DMS153 (cell line): Measurements from ENCODE around the gene ZSCAN20.

Experiments used
- DNase-seq: peaks from one replicate; lab custom pipeline; 2025; lab: John Stamatoyannopoulos, UW

Gene ZSCAN20

DNA sequence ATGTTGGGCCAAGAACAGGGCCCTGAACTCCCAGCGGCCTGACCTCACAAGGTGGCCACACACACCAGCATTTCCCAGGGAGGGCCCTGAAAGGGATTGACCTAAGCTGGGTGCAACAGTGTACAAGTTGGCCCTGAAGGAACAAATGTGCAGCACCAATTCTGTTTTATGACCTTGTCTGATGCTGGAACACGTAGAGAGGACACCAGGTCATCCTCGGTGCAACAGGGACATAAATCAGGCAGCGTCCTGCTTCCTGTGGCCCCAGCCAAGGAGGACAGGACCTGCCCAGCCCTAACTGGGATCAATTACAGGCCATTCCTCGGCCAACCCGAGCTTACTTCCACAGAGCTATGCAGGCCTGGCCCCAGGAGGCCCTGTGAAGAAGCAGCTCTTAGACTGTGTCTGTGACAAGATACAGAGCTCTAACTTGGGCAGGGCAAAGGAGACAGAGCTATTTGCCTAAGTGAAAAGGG is 28.7 kb upstream of the ZSCAN20 start:
- no peak for DNase-seq

DNA sequence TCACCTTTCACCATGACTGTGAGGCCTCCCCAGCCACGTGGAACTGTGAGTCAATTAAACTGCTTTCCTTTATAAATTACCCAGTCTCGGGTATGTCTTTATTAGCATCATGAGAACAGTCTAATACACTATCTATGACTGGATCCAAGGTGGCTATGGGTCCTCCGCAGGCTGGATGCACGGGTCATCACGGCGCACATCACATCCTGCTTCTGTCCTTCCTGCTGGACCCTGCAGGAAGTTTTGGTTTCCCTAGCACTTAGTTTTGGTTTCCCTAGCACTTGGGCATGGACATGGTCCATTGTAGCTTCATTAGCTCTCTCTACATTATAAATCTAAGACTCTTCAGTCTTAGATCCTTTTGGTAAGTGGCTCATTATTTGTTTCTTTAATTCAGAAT is 27.3 kb upstream of the ZSCAN20 start:
- no peak for DNase-seq

- DNase-seq: no peak
Observed at GRCh38 chr1:33446590-33446989, 25.9 kb upstream of the ZSCAN20 start.

DNA sequence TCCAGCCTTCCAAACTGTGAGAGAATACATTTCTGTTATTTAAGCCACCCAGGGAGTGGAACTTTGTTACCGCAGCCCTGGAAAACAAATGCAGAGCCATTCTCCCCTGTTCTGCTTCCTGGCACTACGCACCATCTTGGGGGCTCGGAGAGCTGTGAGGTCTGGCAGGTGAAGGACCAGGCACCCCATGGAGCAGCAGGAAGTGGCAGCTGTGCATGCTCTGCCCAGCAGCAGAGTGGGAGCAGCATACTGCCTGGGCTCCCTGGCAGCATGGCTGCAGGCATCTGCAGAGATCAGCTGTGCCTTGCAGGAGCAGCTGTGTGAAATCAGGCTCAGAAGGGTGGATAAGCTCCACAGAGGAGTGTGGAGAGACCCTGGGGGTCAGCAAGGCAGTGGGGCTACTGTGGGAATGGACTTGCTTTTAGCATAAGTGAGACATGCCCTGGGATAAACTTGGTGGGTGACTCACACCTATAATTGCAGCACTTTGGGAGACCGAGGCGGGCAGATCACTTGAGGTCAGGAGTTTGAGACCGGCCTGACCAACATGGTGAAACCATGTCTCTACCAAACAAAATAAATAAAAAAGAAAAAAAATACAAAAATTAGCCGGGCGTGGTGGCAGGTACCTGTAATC is 17.7 kb upstream of the ZSCAN20 start:
- DNase-seq: no peak

DNA sequence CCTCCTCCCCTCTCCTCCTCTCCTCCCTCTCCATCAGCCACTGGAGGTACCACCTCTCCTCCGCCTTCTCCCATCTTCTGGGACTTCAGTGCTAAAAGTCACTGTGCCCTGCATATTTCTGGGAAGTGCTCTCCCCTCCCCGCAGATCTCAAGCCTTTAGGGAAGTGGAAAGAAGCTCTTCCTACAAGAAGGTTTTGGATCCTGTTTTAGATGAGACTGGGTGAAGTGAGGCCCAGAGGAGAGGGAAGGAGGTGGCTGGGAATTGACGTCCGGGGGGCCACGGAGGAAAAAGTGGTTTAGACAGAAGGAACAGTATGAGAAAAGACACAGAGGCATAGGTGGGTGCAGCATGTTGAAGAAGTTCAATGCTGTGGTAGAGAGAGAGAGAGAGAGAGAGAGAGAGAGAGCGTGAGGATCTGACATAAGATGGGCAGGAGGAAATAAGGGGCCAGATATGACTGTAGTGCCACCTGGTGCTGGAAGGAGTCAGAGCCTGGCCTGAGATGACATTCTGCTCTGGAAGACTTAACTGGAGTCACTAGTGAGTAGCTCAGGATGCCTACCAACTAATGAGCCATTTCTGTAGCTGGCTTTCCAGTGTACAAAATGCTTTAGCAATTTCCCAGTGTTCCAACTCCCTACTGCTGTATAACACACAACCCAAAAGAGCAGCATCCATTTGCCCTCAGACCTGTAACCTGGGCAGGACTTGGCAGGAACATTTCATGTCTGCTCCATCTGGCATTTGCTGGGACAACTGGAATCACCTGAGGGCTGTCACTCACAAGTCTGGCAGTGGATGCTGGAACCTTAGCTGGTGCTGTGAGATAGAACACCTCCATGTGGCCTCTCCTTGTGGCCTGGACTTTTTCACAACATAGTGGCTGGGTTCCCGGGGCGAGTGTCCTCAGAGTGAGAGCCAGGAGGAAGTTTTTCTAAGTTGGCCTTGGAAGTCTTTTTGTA is 16.6 kb upstream of the ZSCAN20 start:
- peak; percentile 68 for DNase-seq

- DNase-seq: no peak
Observed at GRCh38 chr1:33456502-33456886, 16.0 kb upstream of the ZSCAN20 start.

DNA sequence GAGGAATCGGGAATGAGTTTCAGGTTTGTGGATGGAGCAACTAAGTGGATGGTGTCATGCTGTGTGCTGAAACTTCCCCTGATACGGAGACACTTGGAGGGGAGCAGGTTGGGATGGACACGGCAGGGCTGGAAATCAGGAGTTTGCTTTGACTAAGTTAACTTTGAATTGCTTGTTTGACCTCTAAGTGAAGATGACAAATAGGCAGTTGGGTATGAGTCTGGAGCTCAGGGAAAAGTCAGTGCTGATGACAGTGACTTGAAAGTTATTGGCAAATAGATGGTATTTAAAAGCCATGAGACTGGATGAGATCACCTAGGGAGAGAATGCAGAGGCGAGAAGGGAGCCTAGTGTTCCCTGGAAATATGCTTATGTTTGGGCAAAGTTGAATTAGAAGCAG is 12.8 kb upstream of the ZSCAN20 start:
- DNase-seq: no peak

GRCh38 chr1:33460144-33460543 is 12.3 kb upstream of the ZSCAN20 start:
- peak; percentile 17 for DNase-seq

DNA sequence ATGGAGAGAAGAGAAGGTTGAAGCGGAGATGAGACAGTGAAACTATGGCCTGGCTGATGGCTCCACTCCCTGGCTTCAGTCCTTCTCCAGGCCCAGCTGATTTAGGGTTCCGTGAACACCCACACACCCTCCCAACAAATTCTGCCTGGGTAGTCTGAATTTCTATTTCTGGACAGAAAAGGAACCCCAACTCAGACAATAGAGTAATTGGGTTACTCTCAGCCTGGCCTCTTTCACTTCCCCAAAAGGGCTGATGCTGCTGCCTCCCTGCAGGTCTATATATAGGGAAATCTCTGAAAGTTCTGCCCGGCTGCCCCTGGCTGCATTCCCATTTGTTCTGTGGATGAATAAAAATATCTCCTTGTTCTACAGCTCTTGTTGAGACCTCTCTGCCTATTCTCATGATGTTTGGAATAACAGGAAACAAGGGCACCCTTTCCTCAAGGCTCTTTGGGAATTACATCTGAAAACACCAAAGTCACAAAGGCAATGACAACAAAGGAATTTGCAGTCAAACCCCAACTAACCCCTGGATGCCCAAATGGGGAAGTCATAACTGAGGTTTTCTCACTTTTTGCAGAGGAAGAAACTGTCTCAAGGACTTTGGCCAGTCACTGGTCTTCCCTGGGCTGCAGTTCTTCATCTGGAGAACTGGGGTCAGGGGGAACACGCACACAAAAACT is 11.4 kb upstream of the ZSCAN20 start:
- no peak for DNase-seq

DNA sequence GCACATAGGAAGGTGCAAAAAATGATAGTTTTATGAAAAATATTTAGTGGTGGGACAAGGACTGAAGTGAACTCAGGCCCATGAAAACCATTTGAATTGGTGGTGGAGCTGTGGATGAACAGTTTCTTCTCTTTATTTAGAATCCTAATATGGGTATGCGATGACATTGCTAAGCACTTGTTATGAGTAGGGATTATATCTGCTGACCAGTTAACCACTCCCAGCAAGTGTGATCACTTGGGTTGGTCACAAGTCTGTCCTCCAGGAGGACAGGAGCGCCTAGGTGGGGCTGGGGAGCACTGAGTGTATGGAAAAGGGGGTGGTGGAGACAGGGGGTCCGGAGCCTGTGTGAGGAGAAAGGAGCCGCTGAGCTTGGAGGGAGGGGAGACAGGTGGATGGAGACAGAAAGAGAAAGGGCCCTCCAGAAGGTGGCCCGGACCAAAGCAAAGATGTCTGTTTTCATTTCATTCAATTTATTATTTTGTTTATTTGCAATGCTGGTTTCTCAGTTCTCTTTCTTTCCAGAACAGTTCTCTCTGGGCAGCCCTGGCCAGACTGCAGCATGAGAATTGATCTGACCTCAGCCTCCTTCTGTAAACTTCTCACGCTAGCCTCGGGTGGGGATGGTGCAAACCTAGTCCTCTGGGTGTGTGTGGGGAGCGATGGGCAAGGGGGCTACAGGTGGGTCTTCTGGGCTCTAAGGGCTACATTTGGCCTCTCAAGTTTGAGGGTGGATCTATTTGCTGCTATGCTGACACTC is 9.9 kb upstream of the ZSCAN20 start:
- DNase-seq: no peak

- no peak for DNase-seq
Observed at GRCh38 chr1:33464552-33464951, 7.9 kb upstream of the ZSCAN20 start.

DNA sequence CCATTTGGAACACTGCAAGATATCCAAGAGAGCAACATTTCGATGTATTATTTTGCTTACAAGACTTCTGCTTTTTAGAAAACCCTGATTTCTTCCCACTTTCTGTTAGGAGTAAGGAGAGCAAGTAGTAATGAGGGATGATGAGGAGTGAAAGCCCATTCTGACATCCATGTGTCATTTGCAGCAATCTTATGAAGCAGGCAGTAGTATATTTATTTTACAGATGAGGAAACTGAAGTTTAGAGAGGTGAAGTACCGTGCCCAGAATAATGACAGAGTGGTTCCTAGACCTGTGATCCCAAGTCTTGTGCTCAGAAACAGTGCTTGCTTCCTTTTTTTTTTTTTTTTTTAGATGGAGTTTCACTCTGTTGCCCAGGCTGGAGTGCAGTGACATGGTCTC is 7.1 kb upstream of the ZSCAN20 start:
- DNase-seq: no peak

GRCh38 chr1:33466159-33466558 is 6.3 kb upstream of the ZSCAN20 start:
- DNase-seq: no peak

GRCh38 chr1:33468011-33468410 is 4.4 kb upstream of the ZSCAN20 start:
- DNase-seq: no peak

- no peak for DNase-seq
Observed at GRCh38 chr1:33468531-33468930, 3.9 kb upstream of the ZSCAN20 start.

- no peak for DNase-seq
Observed at GRCh38 chr1:33468967-33469366, 3.5 kb upstream of the ZSCAN20 start.

- DNase-seq: no peak
Observed at GRCh38 chr1:33469691-33470090, 2.8 kb upstream of the ZSCAN20 start.

GRCh38 chr1:33470495-33471012 is 1.9 kb upstream of the ZSCAN20 start:
- peak; percentile 97 for DNase-seq

DNA sequence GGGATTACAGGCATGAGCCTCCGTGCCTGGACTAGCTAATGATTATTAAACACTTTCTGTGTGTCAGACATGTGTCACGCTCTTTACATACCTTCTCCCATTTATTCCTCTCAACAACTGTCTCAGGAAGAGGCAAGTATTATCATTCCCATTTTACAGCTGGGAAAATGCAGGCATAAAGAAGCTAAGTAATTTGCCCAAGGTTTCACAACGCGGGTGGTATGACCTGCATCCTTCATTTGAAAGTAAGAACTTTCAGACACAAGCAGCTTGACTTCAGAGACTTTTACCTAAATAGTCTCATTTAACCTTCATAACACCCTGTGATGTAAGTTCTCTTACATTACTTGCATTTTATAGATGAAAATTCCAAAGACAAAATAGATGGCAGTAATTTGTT is 1.0 kb upstream of the ZSCAN20 start:
- DNase-seq: no peak

DNA sequence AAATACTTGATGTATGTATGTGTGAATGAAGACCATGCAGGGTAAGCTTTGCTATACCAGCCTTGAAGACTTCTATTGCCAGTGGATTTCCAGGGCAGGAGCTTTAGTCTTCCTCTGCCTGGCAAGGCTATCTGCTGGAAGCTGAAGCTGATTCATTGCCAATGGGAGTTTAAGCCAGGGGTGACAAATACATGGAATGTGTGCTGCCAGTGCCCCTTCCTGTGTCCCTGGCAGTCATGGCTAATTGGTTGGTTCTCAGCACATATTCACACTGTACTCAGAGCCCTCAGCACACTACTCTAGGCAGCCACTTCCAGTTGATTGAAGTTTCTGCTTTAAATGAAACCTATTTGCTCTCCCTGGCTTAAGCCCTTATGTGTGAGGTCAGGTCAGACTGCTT is 1.5 kb downstream of the ZSCAN20 start:
- no peak for DNase-seq

GRCh38 chr1:33477451-33477850 is 5.0 kb downstream of the ZSCAN20 start:
- DNase-seq: no peak

GRCh38 chr1:33482412-33482811 is 10.0 kb downstream of the ZSCAN20 start:
- DNase-seq: no peak
